ENCODE data around the gene ETV6.

The ETV6 gene

GRCh38 chr12:11862798-11863197 lies 213.3 kb downstream of the ETV6 start:
- in situ Hi-C loops (cut with HindIII; ENCODE audit: low sequenced_read_pairs), result no loop called here
- no peak for TF ChIP-seq CTCF (IDR thresholded peaks at IDR 0.05; ENCODE audit: low read depth, low read length)
- DNase-seq (ENCODE audit: low read depth, low spot score), result peak; percentile 65
- H3K4me3 ChIP-seq (ENCODE audit: low read depth, low read length), result no peak overlapping the region

GRCh38 chr12:11863478-11863906 lies 214.0 kb downstream of the ETV6 start:
- no peak overlapping the region for H3K4me3 ChIP-seq (ENCODE audit: low read depth, low read length)
- no peak for DNase-seq (ENCODE audit: low read depth, low spot score)
- no peak for TF ChIP-seq CTCF (IDR thresholded peaks at IDR 0.05; ENCODE audit: low read depth, low read length)
- in situ Hi-C loops (cut with HindIII; ENCODE audit: low sequenced_read_pairs), result no loop called here

GRCh38 chr12:11863988-11864387 lies 214.5 kb downstream of the ETV6 start:
- DNase-seq (ENCODE audit: low read depth, low spot score), result no peak
- TF ChIP-seq CTCF (IDR thresholded peaks at IDR 0.05; ENCODE audit: low read depth, low read length), result no peak
- in situ Hi-C loops (cut with HindIII; ENCODE audit: low sequenced_read_pairs), result no loop called here

GRCh38 chr12:11865824-11866223 lies 216.3 kb downstream of the ETV6 start:
- TF ChIP-seq CTCF (IDR thresholded peaks at IDR 0.05; ENCODE audit: low read depth, low read length), result no peak
- in situ Hi-C loops (cut with HindIII; ENCODE audit: low sequenced_read_pairs), result no loop called here
- no peak for DNase-seq (ENCODE audit: low read depth, low spot score)
- no peak overlapping the region for H3K4me3 ChIP-seq (ENCODE audit: low read depth, low read length)

More at GRCh38 chr12:11863988-11864387, 214.5 kb downstream of the ETV6 start:
- H3K4me3 ChIP-seq (ENCODE audit: low read depth, low read length), result no peak overlapping the region

- no peak overlapping the region for H3K4me3 ChIP-seq (ENCODE audit: low read depth, low read length)
- DNase-seq (ENCODE audit: low read depth, low spot score), result no peak
- in situ Hi-C loops (cut with HindIII; ENCODE audit: low sequenced_read_pairs), result no loop called here
- TF ChIP-seq CTCF (IDR thresholded peaks at IDR 0.05; ENCODE audit: low read depth, low read length), result no peak
Observed at GRCh38 chr12:11868027-11868426, 218.6 kb downstream of the ETV6 start.

- DNase-seq (ENCODE audit: low read depth, low spot score), result no peak
- TF ChIP-seq CTCF (IDR thresholded peaks at IDR 0.05; ENCODE audit: low read depth, low read length), result no peak
- in situ Hi-C loops (cut with HindIII; ENCODE audit: low sequenced_read_pairs), result no loop called here
- H3K4me3 ChIP-seq (ENCODE audit: low read depth, low read length), result no peak overlapping the region
Observed at GRCh38 chr12:11869406-11869805, 219.9 kb downstream of the ETV6 start.

- DNase-seq (ENCODE audit: low read depth, low spot score), result no peak
- H3K4me3 ChIP-seq (ENCODE audit: low read depth, low read length), result no peak overlapping the region
- no peak for TF ChIP-seq CTCF (IDR thresholded peaks at IDR 0.05; ENCODE audit: low read depth, low read length)
- in situ Hi-C loops (cut with HindIII; ENCODE audit: low sequenced_read_pairs), result no loop called here
Observed at GRCh38 chr12:11870041-11870451, 220.6 kb downstream of the ETV6 start.
